HepG2 (cell line): ENCODE measurements around the gene ABHD2. TPM values are rescaled to one million over a fixed set of nuclear protein-coding genes. Genes with fewer than 3 reads are reported as not detected.
A peak's percentile ranks its signal among the peaks of the same experiment; 100 is the strongest.

Experiments
- ATAC-seq: fragments of 200-7000 bp; cut with Tn5 transposase; 3 replicates; pipeline ENCODE4 v1.9.1; 2020; ENCODE audit warnings: mild to moderate bottlenecking, moderate library complexity
- BruUV-seq: library from RNA; stranded (reverse); fragments of 400-500 nt; replicated peaks from 2 replicates; lab custom pipeline; 2021; lab: Mats Ljungman, UMichigan
- CTCF ChIA-PET: fragments of 300-600 bp; formaldehyde crosslinking; extraction: SDS; loops from one replicate; lab custom pipeline; 2021; ENCODE audit warnings: low total read pairs, inconsistent platforms, low intra/inter-chr PET ratio; lab: Yijun Ruan, JAX
- POLR2A ChIA-PET: fragments of 350-600 bp; sonication (Branson Sonifier 250); formaldehyde crosslinking; loops from one replicate; lab custom pipeline; 2020; ENCODE audit warnings: antibody characterized with exemption, inconsistent platforms; lab: Yijun Ruan, JAX
- DNase-seq: peaks from one replicate; pipeline ENCODE4 v3.0.0-alpha.2; 2015; ENCODE audit warnings: low spot score
- FAIRE-seq: peaks from 3 replicates; lab custom pipeline; 2011; peaks lifted over from hg19 to GRCh38; lab: Jason Lieb, UNC
- H2AFZ ChIP-seq: one replicate; pipeline ENCODE4 v1.6.1; 2011; ENCODE audit warnings: low read length, inconsistent platforms
- H3K27ac ChIP-seq: fragments of 300-600 bp; 3 replicates; pipeline ENCODE4 v1.8.0; 2011; ENCODE audit warnings: mixed run types, mild to moderate bottlenecking, mixed read lengths, low read length, inconsistent platforms; ENCODE audit not compliant: insufficient read depth; ENCODE audit errors: extremely low read length
- H3K27me3 ChIP-seq, 2 experiments: fragments of 200-600 bp in 1 of 2; 2 replicates in 1 of 2; 3 replicates in 1 of 2; pipeline versions ENCODE4 v1.6.0 to v1.8.0; 2011; ENCODE audit warnings: low read length in 2 of 2, mild to moderate bottlenecking in 2 of 2, moderate library complexity in 2 of 2, inconsistent platforms in 1 of 2; ENCODE audit not compliant: insufficient read depth in 2 of 2, control insufficient read depth in 1 of 2
- H3K36me3 ChIP-seq, 2 experiments: fragments of 200-600 bp in 1 of 2; replicated peaks in 1 of 2; 2 replicates in 1 of 2; 3 replicates in 1 of 2; pipeline versions ENCODE4 v1.5.1 to v1.8.0; 2011; ENCODE audit warnings: low read length in 2 of 2, inconsistent platforms in 1 of 2; ENCODE audit not compliant: insufficient read depth in 2 of 2, control insufficient read depth in 1 of 2
- H3K4me1 ChIP-seq: 2 replicates; pipeline ENCODE4 v1.5.1; 2012; ENCODE audit warnings: low read length, inconsistent platforms; ENCODE audit not compliant: insufficient read depth
- H3K4me2 ChIP-seq: 2 replicates; pipeline ENCODE4 v1.6.0; 2011; ENCODE audit warnings: low read depth, low read length, inconsistent platforms
- H3K4me3 ChIP-seq, 3 experiments: fragments of 200-600 bp in 1 of 3; sonication (generic), shearing (Covaris generic) in 1 of 3; replicated peaks in 1 of 3; 2 replicates each; pipeline ENCODE4 v1.5.1; 2011 to 2016; ENCODE audit warnings: low read length in 3 of 3, inconsistent platforms in 2 of 3, low read depth in 2 of 3, mild to moderate bottlenecking in 2 of 3, control low read depth in 1 of 3, mixed read lengths in 1 of 3; ENCODE audit not compliant: insufficient read depth in 1 of 3
- H3K79me2 ChIP-seq: one replicate; pipeline ENCODE4 v1.6.1; 2011; ENCODE audit warnings: low read length, inconsistent platforms; ENCODE audit not compliant: insufficient read depth
- H3K9ac ChIP-seq: 2 replicates; pipeline ENCODE4 v1.6.0; 2011; ENCODE audit warnings: mild to moderate bottlenecking, low read depth, low read length, inconsistent platforms; ENCODE audit not compliant: insufficient read depth
- H3K9me3 ChIP-seq: 2 replicates; pipeline ENCODE4 v1.5.1; 2012; ENCODE audit warnings: mild to moderate bottlenecking, low read length
- H4K20me1 ChIP-seq: 2 replicates; pipeline ENCODE4 v1.6.0; 2011; ENCODE audit warnings: inconsistent platforms, mild to moderate bottlenecking, low read length, moderate library complexity; ENCODE audit not compliant: insufficient read depth
- ATF1 ChIP-seq: IDR thresholded peaks from 2 replicates; pipeline ENCODE4 v1.6.1; 2016; ENCODE audit warnings: mild to moderate bottlenecking, control low read depth
- DMAP1 ChIP-seq: IDR thresholded peaks from 2 replicates; pipeline ENCODE4 v1.6.1; 2016
- HMGXB4 ChIP-seq, 2 experiments: sonication (generic) in 1 of 2; formaldehyde crosslinking in 1 of 2; IDR thresholded peaks; 2 replicates each; pipeline versions ENCODE4 v1.4.0 to v1.6.1; 2018 to 2020; ENCODE audit warnings: missing genetic modification reagents in 2 of 2, borderline replicate concordance in 1 of 2, low read depth in 1 of 2, mild to moderate bottlenecking in 1 of 2, missing biosample characterization in 1 of 2
- IKZF5 ChIP-seq: IDR thresholded peaks from 2 replicates; pipeline ENCODE4 v1.6.1; 2018; ENCODE audit warnings: missing genetic modification reagents, mild to moderate bottlenecking, missing compliant biosample characterization
- KLF16 ChIP-seq, 2 experiments: sonication (generic) in 1 of 2; formaldehyde crosslinking in 1 of 2; IDR thresholded peaks; 2 replicates each; pipeline versions ENCODE4 v1.6.1 to v1.8.0; 2016 to 2023; ENCODE audit warnings: missing genetic modification reagents in 2 of 2, missing compliant biosample characterization in 1 of 2
- PRDM10 ChIP-seq: sonication (generic); formaldehyde crosslinking; IDR thresholded peaks from 2 replicates; pipeline ENCODE4 v1.4.0; 2020; ENCODE audit warnings: low read depth, missing genetic modification reagents
- RAD21 ChIP-seq: fragments of 450-650 bp; formaldehyde crosslinking; IDR thresholded peaks from 2 replicates; pipeline ENCODE4 v1.5.0; 2020; ENCODE audit warnings: mild to moderate bottlenecking
- REXO4 ChIP-seq: sonication (generic); formaldehyde crosslinking; IDR thresholded peaks from 2 replicates; pipeline ENCODE4 v1.8.0; 2022; ENCODE audit warnings: missing genetic modification reagents, mild to moderate bottlenecking, borderline replicate concordance
- SMC3 ChIP-seq: IDR thresholded peaks from 2 replicates; pipeline ENCODE4 v1.6.1; 2011; ENCODE audit warnings: low read length, improper control_type of control experiment
- ZGPAT ChIP-seq: IDR thresholded peaks from 2 replicates; pipeline ENCODE4 v1.6.1; 2016; ENCODE audit warnings: mild to moderate bottlenecking
- ZKSCAN5 ChIP-seq: sonication (generic); formaldehyde crosslinking; IDR thresholded peaks from 2 replicates; pipeline ENCODE4 v1.5.1; 2020; ENCODE audit warnings: mild to moderate bottlenecking, missing genetic modification reagents
- ZNF124 ChIP-seq: sonication (generic); formaldehyde crosslinking; IDR thresholded peaks from 2 replicates; pipeline ENCODE4 v1.4.0; 2020; ENCODE audit warnings: missing genetic modification reagents
- ZNF414 ChIP-seq: sonication (generic); formaldehyde crosslinking; IDR thresholded peaks from 2 replicates; pipeline ENCODE4 v1.5.0; 2020; ENCODE audit warnings: missing genetic modification reagents
- ZNF501 ChIP-seq: sonication (generic); formaldehyde crosslinking; IDR thresholded peaks from 2 replicates; pipeline ENCODE4 v1.5.1; 2020; ENCODE audit warnings: mild to moderate bottlenecking, moderate library complexity, missing genetic modification reagents
- WGBS: methylation state at CpG from one replicate; pipeline ENCODE4 v1.1.6; 2017; ENCODE audit warnings: low lambda C conversion rate; 5-methylcytosine and 5-hydroxymethylcytosine counted together
- in situ Hi-C: cut with HindIII; loops from 2 replicates; pipeline ENCODE4 v1.10.0; 2017; ENCODE audit warnings: low pct_unique_long_range_greater_than_20kb; ENCODE audit not compliant: extremely low pct_ligation_motif_present
- intact Hi-C: fragments of 100-400 bp; cut with micrococcal nuclease; formaldehyde crosslinking; loops from one replicate; pipeline ENCODE4 v1.10.0; 2022; ENCODE audit not compliant: unreplicated experiment
- polyA plus RNA-seq, 8 experiments: library from polyadenylated mRNA; depleted of rRNA in 3 of 8; stranded (reverse) in 7 of 8; unstranded in 1 of 8; fragments of >200 nt; fragmentation: Illumina TruSeq in 4 of 8; extraction: Trizol in 4 of 8; gene quantifications; 2 replicates each; pipeline versions ENCODE4 v1.2.1 to v1.2.3, GENCODE V29; 2011 to 2016; ENCODE audit warnings: low read depth in 4 of 8, missing spikeins in 1 of 8, mixed read lengths in 1 of 8; ENCODE audit not compliant: insufficient read depth in 1 of 8
- total RNA-seq, 5 experiments: library from RNA; depleted of rRNA; stranded (reverse); fragments of >200 nt; fragmentation: Illumina TruSeq; extraction: Trizol; gene quantifications; 2 replicates each; pipeline ENCODE4 v1.2.3, GENCODE V29; 2016; ENCODE audit warnings: low read depth in 1 of 5

ABHD2 gene
- total and polyA plus RNA-seq, 2 of the 13 experiments (the other 11 are each of a cell fraction or from before 2014, with no cell fraction given), result 14.8 to 22.4 TPM

GRCh38 chr15:89057506-89058133 lies 30.6 kb upstream of the ABHD2 start:
- H3K27ac ChIP-seq, result no peak overlapping the region
- CTCF ChIA-PET, result interaction anchor here (0.6 to 4.1 kb wide), 10 partner anchors 68 to 149 kb away, joined by 3 to 75 read pairs (median 4); no protein-coding TSS in a partner anchor
- peak overlapping the region; percentile 48 for H3K4me2 ChIP-seq
- no peaks in the 10 kb centered on the region for H4K20me1 ChIP-seq
- in situ Hi-C loops, result loop anchor here (5.0 kb wide), 2 partner anchors 70 to 120 kb away; no protein-coding TSS in a partner anchor
- H3K9ac ChIP-seq, result no peak overlapping the region
- H2AFZ ChIP-seq, result no peak overlapping the region
- peak; percentile 91 for ATAC-seq
- no peaks in the 10 kb centered on the region for H3K36me3 ChIP-seq
- peaks cover 51% of the 10 kb centered on the region for H3K4me1 ChIP-seq
- 23% methylated on average over 13 of the region's 13 CpGs for WGBS
- H3K4me3 ChIP-seq, result no peak overlapping the region
- H3K27me3 ChIP-seq, result no peaks in the 10 kb centered on the region
- peak; percentile 62 for DNase-seq
- FAIRE-seq, result peak; percentile 52
- intact Hi-C loops, result loop anchor here (1.0 kb wide), 5 partner anchors 23 to 120 kb away; no protein-coding TSS in a partner anchor
- POLR2A ChIA-PET, result interaction anchor here (1.5 kb wide), 1 partner anchor 114 kb away, joined by 3 read pairs; no protein-coding TSS in a partner anchor
- no peaks in the 10 kb centered on the region for H3K79me2 ChIP-seq
- no peaks in the 10 kb centered on the region for H3K9me3 ChIP-seq
- no TSS peak for BruUV-seq
- TF ChIP-seq ZNF124 (no peak), REXO4 (CRISPR knock-in tag) (no peak), ZKSCAN5 (CRISPR knock-in tag) (no peak), HMGXB4 (CRISPR knock-in tag; IDR thresholded peaks at IDR 0.05; ENCODE audit: borderline replicate concordance in 1 of 2, low read depth in 1 of 2) (0 out of 4 replicates have a peak, but pooled peaks have one; percentile 20 to 38), RAD21 (CRISPR knock-in tag) (peak; percentile 93), SMC3 (peak; percentile 92), KLF16 (CRISPR knock-in tag; IDR thresholded peaks at IDR 0.05) (peak in 1 of 2 experiments; percentile 47; a peak in 1 of 4 replicates), DMAP1 (no peak), ATF1 (CRISPR knock-in tag) (no peak), IKZF5 (CRISPR knock-in tag) (peak; percentile 37; the same call in 1 of the 2 replicates), PRDM10 (CRISPR knock-in tag) (no peak), ZGPAT (CRISPR knock-in tag) (0 out of 2 replicates have a peak, but pooled peaks have one; percentile 28), ZNF414 (CRISPR knock-in tag) (peak; percentile 75; the same call in 1 of the 2 replicates), ZNF501 (peak; percentile 13; the same call in 1 of the 2 replicates)
